GM23248 (cell line): ENCODE results near the gene GIT1. TPM values are rescaled to one million over a fixed set of nuclear protein-coding genes. Genes with fewer than 3 reads are reported as not detected.

Experiments
- DNase-seq: peaks from one replicate; pipeline ENCODE4 v3.0.0-alpha.2; 2015
- H2AFZ ChIP-seq: fragments of 200-600 bp; sonication (generic); 2 replicates; pipeline ENCODE4 v1.6.1; 2016; ENCODE audit warnings: antibody characterized with exemption
- H3F3A ChIP-seq: fragments of 200-600 bp; sonication (generic); 2 replicates; pipeline ENCODE4 v1.6.1; 2016; ENCODE audit warnings: mild to moderate bottlenecking, antibody characterized with exemption, mixed run types; ENCODE audit not compliant: insufficient read depth
- H3K27ac ChIP-seq: fragments of 200-600 bp; sonication (generic); 2 replicates; pipeline ENCODE4 v1.5.1; 2016; ENCODE audit warnings: mild to moderate bottlenecking
- H3K27me3 ChIP-seq: fragments of 200-600 bp; sonication (generic); replicated peaks from 2 replicates; pipeline ENCODE4 v1.6.1; 2016; ENCODE audit warnings: mild to moderate bottlenecking; ENCODE audit not compliant: insufficient read depth
- H3K36me3 ChIP-seq: fragments of 200-600 bp; sonication (generic); 2 replicates; pipeline ENCODE4 v1.6.1; 2016; ENCODE audit warnings: low read depth, mild to moderate bottlenecking
- H3K4me1 ChIP-seq: fragments of 200-600 bp; sonication (generic); 2 replicates; pipeline ENCODE4 v1.6.1; 2016; ENCODE audit warnings: mild to moderate bottlenecking; ENCODE audit not compliant: insufficient read depth
- H3K4me2 ChIP-seq: fragments of 200-600 bp; sonication (generic); one replicate; pipeline ENCODE4 v1.6.1; 2016; ENCODE audit warnings: mild to moderate bottlenecking; ENCODE audit not compliant: unreplicated experiment
- H3K4me3 ChIP-seq: fragments of 200-600 bp; sonication (generic); 2 replicates; pipeline ENCODE4 v1.5.1; 2016; ENCODE audit warnings: mild to moderate bottlenecking
- H3K79me2 ChIP-seq: fragments of 200-600 bp; sonication (generic); 2 replicates; pipeline ENCODE4 v1.6.1; 2016; ENCODE audit warnings: mild to moderate bottlenecking; ENCODE audit not compliant: insufficient read depth
- H3K9ac ChIP-seq: fragments of 200-600 bp; sonication (generic); 2 replicates; pipeline ENCODE4 v1.6.1; 2016; ENCODE audit warnings: mild to moderate bottlenecking
- H3K9me2 ChIP-seq: fragments of 200-600 bp; sonication (generic); 2 replicates; pipeline ENCODE4 v1.6.1; 2016; ENCODE audit warnings: mixed run types, mild to moderate bottlenecking, moderate library complexity; ENCODE audit not compliant: insufficient read depth
- H3K9me3 ChIP-seq: fragments of 200-600 bp; sonication (generic); one replicate; pipeline ENCODE4 v1.6.1; 2017; ENCODE audit warnings: low read depth
- H4K20me1 ChIP-seq: fragments of 200-600 bp; sonication (generic); 2 replicates; pipeline ENCODE4 v1.6.0; 2016; ENCODE audit not compliant: insufficient read depth
- EZH2 ChIP-seq: fragments of 200-600 bp; sonication (generic); IDR thresholded peaks from 2 replicates; pipeline ENCODE4 v1.6.1; 2018; ENCODE audit warnings: antibody characterized with exemption, mild to moderate bottlenecking; ENCODE audit not compliant: insufficient read depth, poor library complexity, severe bottlenecking
- EZH2phosphoT487 ChIP-seq: fragments of 200-600 bp; sonication (generic); IDR thresholded peaks from 2 replicates; pipeline ENCODE4 v1.6.1; 2018; ENCODE audit warnings: antibody characterized with exemption, moderate library complexity, mild to moderate bottlenecking, low read depth; ENCODE audit not compliant: insufficient read depth
- WGBS, 2 experiments: methylation state at CpG; one replicate each; pipeline ENCODE4 v1.1.6; 2015 to 2017; ENCODE audit warnings: low lambda C conversion rate in 2 of 2, low coverage in 1 of 2; ENCODE audit errors: missing lambda C conversion rate in 2 of 2; 5-methylcytosine and 5-hydroxymethylcytosine counted together
- in situ Hi-C: fragments of 300-500 bp; cut with MboI; formaldehyde crosslinking; loops from 2 replicates; pipeline ENCODE4 v1.15.0; 2020
- polyA plus RNA-seq: library from polyadenylated mRNA; unstranded; fragments of >200 nt; fragmentation: Nextera tagmentation; extraction: Ambion mirVana; gene quantifications from 2 replicates; pipeline ENCODE4 v1.2.1, GENCODE V29; 2016
- total RNA-seq: library from RNA; depleted of rRNA; stranded (reverse); fragments of >200 nt; shearing (Covaris generic); gene quantifications from 2 replicates; pipeline ENCODE4 v1.2.3, GENCODE V29; 2014; rRNA removed

GIT1 gene
- total and polyA plus RNA-seq, 2 experiments from 2014 or later: 6.0 to 19.5 TPM

- Histone ChIP-seq H4K20me1 (no peaks in the 10 kb centered on the region), H3K4me2 (no peak overlapping the region), H2AFZ (no peak overlapping the region), H3K36me3 (peaks cover 43% of the 10 kb centered on the region), H3K9ac (no peak overlapping the region), H3K27me3 (no peaks in the 10 kb centered on the region), H3K27ac (no peak overlapping the region), H3K4me3 (no peak overlapping the region), H3K79me2 (peaks cover 28% of the 10 kb centered on the region), H3K9me2 (no peaks in the 10 kb centered on the region), H3K4me1 (no peaks in the 10 kb centered on the region), H3F3A (peaks cover 9% of the 10 kb centered on the region; the same call in 1 of the 2 replicates), H3K9me3 (no peaks in the 10 kb centered on the region)
- TF ChIP-seq EZH2phosphoT487: no peak
- no peak for TF ChIP-seq EZH2
- no peak for DNase-seq
- in situ Hi-C loops: loop anchor here (25.0 kb wide), 1 partner anchor 162 kb away; no protein-coding TSS in a partner anchor
- WGBS, 2 experiments: 83 to 84% methylated on average over 3 of the region's 3 CpGs
Measured at GRCh38 chr17:29524692-29525091, 64.8 kb downstream of the GIT1 start.

Other genes starting within 250 kb of the GIT1 start
- gene TAOK1, start 199.3 kb downstream of the GIT1 start, total RNA-seq: 48.4 and 49.9 TPM in 2 replicates
- gene TAOK1, start 199.3 kb downstream of the GIT1 start, polyA plus RNA-seq: 7.1 and 7.6 TPM in 2 replicates
- 8.9 and 10.1 TPM in 2 replicates for gene ABHD15, start 22.6 kb downstream of the GIT1 start, total RNA-seq
- 2.4 and 2.9 TPM in 2 replicates for gene ABHD15, start 22.6 kb downstream of the GIT1 start, polyA plus RNA-seq
- 63.7 and 67.2 TPM in 2 replicates for gene TP53I13, start 20.9 kb downstream of the GIT1 start, total RNA-seq
- gene TP53I13, start 20.9 kb downstream of the GIT1 start, polyA plus RNA-seq: 37.3 and 40.6 TPM in 2 replicates
- 9.4 and 26.8 TPM in 2 replicates for gene ANKRD13B, start 3.5 kb upstream of the GIT1 start, total RNA-seq
- 1.3 and 1.7 TPM in 2 replicates for gene ANKRD13B, start 3.5 kb upstream of the GIT1 start, polyA plus RNA-seq
- gene CORO6, start 33.3 kb upstream of the GIT1 start, total RNA-seq: 4.2 and 6.5 TPM in 2 replicates
- gene CORO6, start 33.3 kb upstream of the GIT1 start, polyA plus RNA-seq: 3.7 and 4.0 TPM in 2 replicates